NOMO-1 treated with dmso at 0.1 percent for 144 hours (cell line): Measurements from ENCODE around the gene EAPP.
"Not testable (repeated sequence)": the region's sequence is repeated elsewhere in the genome, so short reads cannot be mapped to it uniquely, and the experiment has no call there.

Experiments
- DNase-seq: peaks from one replicate; lab custom pipeline; 2025; ENCODE audit not compliant: unreplicated experiment; lab: John Stamatoyannopoulos, UW

The EAPP gene

DNA sequence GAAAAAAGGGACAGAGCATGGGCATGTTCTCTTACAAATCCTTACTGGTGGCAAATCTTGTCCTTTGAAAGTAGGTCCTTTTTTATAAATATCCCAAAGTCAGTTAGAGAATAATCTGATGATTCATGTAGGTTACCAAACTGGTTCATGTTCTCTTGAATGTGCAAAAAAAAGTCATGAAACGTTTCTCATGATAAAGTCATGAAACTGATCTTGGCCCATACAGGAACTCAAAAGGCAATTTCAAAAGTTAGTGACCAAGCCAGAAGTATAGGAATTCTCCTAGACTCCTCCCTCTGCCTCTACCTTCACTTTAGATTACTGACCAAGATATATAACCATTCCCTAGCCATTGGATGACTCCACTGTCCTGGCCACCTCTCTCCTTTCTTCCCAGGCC is 50.2 kb downstream of the EAPP start:
- DNase-seq: no peak

DNA sequence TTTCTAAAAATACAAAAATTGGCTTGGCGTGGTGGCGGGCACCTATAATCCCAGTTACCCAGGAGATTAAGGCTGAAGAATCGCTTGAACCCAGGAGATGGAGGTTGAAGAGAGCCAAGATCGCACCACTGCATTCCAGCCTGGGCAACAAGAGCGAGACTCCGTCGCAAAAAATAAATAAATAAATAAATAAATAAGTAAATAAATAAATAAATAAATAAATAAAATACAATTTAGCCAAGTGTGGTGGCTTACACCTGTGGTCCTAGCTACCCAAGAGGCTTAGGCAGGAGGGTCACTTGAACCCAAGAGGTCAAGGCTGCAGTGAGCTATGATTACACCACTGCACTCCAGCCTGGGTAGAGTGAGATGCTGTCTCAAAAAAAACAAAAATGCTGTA is 51.0 kb downstream of the EAPP start:
- DNase-seq: no peak

DNA sequence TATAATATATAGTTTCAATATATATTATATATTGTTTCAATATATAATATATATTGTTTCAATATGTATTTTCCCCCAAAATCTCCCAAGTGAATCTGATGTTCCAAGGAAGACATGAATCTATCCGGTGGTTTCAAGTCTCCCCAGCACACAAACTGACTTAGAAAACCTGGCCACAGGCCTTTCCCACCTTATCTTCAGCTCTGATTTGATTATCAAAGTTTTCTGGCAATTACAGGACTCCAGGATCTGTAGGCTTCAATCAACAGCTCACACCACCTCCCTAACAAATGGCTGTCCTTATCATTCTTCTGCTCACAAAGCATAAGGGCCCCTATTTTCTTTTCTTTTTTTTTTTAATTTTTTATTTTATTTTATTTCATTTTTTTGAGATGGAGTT is 54.8 kb downstream of the EAPP start:
- no peak for DNase-seq

DNA sequence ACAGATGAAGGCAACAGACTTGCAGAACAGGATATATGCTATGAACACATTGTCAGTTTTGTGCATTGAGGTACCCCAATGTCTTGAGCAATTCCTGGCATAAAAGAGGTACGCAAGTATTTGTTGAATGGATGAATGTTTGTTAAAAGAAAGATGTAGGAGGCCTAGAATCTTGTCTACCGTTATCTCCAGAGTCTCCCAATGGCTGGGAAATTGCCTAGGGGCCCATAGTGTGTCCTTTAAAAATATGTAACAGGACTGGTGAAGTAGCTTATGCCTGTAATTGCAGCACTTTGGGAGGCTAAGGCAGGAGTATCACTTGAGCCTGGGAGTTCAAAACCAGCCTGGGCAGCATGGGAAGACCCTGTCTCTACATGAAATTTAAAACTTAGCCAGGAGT is 57.0 kb downstream of the EAPP start:
- no peak for DNase-seq

DNA sequence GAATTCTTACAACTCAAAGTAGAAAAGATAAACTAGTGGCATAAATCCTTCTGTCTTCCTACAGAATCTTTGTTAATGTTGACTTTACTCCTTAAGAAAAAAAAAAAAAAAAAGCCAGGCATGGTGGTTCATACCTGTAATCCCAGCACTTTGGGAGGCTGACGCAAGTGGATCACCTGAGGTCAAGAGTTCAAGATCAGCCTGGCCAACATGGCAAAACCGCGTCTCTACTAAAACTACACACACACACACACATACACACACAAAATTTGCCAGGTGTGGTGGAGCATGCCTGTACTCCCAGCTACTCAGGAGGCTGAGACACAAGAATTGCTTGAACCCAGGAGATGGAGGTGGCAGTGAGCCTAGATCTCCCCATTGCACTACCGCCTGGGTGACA is 59.8 kb downstream of the EAPP start:
- DNase-seq: no peak

DNA sequence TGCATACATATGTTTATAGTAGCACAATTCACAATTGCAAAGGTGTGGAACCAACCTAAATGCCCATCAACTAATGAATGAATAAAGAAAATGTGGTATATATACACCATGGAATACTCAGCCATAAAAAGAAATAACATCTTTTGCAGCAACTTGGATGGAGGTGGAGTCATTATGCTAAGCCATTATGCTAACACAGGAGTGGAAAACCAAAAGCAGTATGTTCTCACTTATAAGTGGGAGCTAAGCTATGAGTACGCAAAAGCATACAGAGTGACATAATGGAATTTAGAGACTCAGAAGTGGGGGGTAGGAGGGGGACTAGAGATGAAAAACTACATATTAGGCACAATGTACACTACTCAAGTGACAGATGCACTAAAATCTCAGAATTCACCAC is 61.2 kb downstream of the EAPP start:
- DNase-seq: no peak

DNA sequence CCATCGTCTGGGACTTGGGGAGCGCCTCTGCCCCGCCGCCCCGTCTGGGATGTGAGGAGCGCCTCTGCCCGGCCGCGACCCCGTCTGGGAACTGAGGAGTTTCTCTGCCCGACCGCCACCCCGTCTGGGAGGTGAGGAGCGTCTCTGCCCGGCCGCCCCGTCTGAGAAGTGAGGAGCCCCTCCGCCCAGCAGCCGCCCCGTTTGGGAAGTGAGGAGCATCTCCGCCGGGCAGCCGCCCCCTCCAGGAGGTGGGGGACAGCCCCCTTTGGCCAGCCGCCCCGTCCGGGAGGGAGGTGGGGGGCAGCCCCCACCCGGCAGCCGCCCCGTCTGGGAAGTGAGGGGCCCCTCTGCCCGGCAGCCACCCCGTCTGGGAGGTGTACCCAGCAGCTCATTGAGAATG is 63.5 kb downstream of the EAPP start:
- DNase-seq: not testable (repeated sequence)

DNA sequence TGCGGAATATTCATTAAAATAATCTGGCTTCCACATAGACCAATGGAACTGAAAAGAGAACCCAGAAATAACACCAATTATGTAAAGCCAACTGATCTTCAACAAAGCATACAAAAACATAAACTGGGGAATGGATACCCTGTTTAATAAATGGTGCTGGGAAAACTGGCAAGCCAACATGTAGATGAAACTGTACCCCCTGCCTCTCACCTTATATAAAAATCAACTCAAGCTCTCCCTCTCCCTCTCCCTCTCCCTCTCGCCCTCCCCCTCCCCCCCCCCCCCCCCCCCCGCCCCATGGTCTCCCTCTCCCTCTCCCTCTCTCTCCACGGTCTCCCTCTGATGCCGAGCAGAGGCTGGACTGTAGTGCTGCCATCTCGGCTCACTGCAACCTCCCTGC is 64.3 kb downstream of the EAPP start:
- DNase-seq: no peak

DNA sequence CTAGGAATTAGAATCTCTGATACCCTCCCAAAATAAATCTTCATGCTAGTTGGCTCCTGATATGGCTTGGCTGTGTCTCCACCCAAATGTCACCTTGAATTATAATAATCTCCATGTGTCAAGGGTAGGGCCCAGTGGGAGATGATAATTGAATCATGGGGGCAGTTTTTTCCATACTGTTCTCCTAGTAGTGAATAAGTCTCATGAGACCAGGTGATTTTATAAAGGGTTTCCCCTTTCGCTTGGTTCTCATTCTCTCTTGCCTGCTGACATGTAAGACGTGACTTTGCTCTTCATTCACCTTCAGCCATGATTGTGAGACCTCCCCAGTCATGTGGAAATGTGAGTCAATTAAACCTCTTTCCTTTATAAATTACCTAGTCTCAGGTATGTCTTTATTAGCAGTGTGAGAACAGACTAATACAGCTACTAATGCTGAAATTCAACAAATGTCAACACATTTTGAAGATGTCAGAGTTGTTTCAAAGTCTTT is 65.3 kb downstream of the EAPP start:
- DNase-seq: no peak

DNA sequence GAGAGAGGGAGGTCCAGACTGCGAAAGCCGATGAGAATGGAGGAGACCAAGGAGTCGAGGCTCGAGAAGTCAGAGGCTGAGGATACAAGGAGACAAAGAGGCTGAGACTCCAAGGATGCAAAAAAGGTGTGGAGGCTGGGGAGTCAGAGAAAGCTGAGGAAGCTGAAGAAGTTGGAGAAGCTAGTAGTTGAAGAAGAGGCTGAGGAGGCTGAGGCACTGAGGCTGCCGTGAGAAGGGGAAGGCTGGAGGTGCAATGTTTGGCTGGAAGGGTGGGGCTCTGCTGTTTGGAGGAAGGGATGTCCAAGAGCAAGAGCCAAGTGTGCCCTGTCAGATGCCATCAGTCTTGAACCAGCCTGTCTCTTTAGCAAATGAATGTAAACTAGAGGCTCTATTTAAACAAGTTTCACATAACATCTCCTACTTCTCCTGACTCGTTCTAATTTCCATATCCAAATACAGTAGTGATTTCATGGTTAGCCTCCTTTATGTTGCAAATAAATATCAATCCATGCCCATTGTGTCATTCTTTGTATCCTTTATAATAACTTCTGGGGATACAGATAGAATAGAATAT is 66.7 kb downstream of the EAPP start:
- no peak for DNase-seq

DNA sequence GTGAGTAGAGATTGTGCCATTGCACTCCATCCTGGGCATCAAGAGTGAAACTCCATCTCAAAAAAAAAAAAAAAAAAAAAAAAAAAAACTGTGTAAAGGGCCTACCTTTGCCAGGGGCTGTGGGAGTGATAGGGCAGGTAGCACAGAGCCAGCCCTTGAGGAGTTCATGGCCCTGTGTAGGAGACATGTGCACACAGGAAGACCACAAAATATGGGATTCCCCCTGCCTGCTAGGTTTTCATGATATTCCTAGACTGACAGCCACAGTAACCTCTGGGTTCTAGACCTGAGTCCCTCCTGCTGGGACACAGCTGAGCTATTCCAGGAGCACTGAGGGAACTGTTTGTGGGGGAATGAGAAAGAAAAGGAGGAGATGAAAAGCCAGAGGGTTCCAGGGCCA is 69.2 kb downstream of the EAPP start:
- no peak for DNase-seq

DNA sequence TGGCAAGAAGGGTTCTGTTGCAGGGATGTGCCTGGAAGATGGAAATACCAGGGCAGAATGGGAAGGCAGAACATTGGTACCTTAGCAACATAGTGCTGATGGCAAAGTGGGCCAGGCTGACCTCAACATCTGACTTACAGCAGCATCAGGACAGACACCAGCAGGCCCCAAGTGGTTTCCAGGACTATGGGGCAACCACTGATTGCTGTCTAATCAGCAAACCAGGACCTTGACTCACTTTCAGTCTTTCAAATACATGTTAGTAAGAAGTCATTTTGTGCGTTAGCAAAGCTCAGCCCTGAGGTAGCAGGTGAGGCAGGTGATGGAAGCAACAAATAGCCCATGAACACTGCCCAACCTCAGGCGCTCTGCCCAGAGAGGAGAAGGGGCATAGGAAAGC is 72.8 kb downstream of the EAPP start:
- no peak for DNase-seq
